Measurements from ENCODE around the gene DND1.
"Not testable (repeated sequence)": the region's sequence is repeated elsewhere in the genome, so short reads cannot be mapped to it uniquely, and the experiment has no call there.

The DND1 gene

GRCh38 chr5:140673187-140673976, at the start of gene DND1:
Gene DND1, minus strand, starts transcription at chr5:140673576. Its CDS starts 34 bp downstream, at chr5:140673542.
- no peak for ATAC-seq

GRCh38 chr5:140721395-140721794, 48.0 kb upstream of the DND1 start:
- ATAC-seq, result not testable (repeated sequence)

- ATAC-seq, result not testable (repeated sequence)
Measured at GRCh38 chr5:140720738-140721137, 47.4 kb upstream of the DND1 start.

- ATAC-seq, result no peak
Measured at GRCh38 chr5:140718266-140718592, 44.9 kb upstream of the DND1 start.

- ATAC-seq, result not testable (repeated sequence)
Measured at GRCh38 chr5:140716238-140716637, 42.9 kb upstream of the DND1 start.

- ATAC-seq, result no peak
Measured at GRCh38 chr5:140713562-140714094, 40.3 kb upstream of the DND1 start.

GRCh38 chr5:140711794-140712193, 38.4 kb upstream of the DND1 start:
- ATAC-seq, result no peak

GRCh38 chr5:140710899-140711552, 37.6 kb upstream of the DND1 start:
- ATAC-seq, result peak; percentile 94 to 96

GRCh38 chr5:140708787-140709186, 35.4 kb upstream of the DND1 start:
- ATAC-seq, result not testable (repeated sequence)

- ATAC-seq, result no peak
Measured at GRCh38 chr5:140707812-140708211, 34.4 kb upstream of the DND1 start.

GRCh38 chr5:140700177-140701144, 27.1 kb upstream of the DND1 start, which contains the start of gene ZMAT2:
Gene ZMAT2, plus strand, starts transcription at chr5:140700447. Its CDS starts 14 bp downstream, at chr5:140700461.
- peak; percentile 97 to 98 for ATAC-seq

GRCh38 chr5:140696891-140697492, 23.6 kb upstream of the DND1 start:
- no peak for ATAC-seq

- no peak for ATAC-seq
Measured at GRCh38 chr5:140694276-140694675, 20.9 kb upstream of the DND1 start.

- peak; percentile 98 for ATAC-seq
Measured at GRCh38 chr5:140690941-140691924, 17.9 kb upstream of the DND1 start, which contains the start of the genes HARS1 and HARS2. Gene HARS1, minus strand, starts transcription at chr5:140691370. Its CDS starts 66 bp downstream, at chr5:140691304. Gene HARS2, plus strand, starts transcription at chr5:140691455. Its CDS starts 194 bp downstream, at chr5:140691649.

- no peak for ATAC-seq
Measured at GRCh38 chr5:140690376-140690932, 17.1 kb upstream of the DND1 start.

- ATAC-seq, result no peak
Measured at GRCh38 chr5:140678993-140679392, 5.6 kb upstream of the DND1 start.

GRCh38 chr5:140677947-140678346, 4.6 kb upstream of the DND1 start:
- ATAC-seq, result no peak

- no peak for ATAC-seq
Measured at GRCh38 chr5:140674629-140675028, 1.3 kb upstream of the DND1 start.

- ATAC-seq, result no peak
Measured at GRCh38 chr5:140674211-140674610, 835 bp upstream of the DND1 start.

- peak in 1 of 2 donors; percentile 45 for ATAC-seq
Measured at GRCh38 chr5:140672455-140673186, 755 bp downstream of the DND1 start.

Measured in activated CD4-positive, CD25-positive, alpha-beta regulatory T cell treated with anti-CD3 and anti-CD28 coated beads, Interleukin-2, amount 50 U/mL, for 24 hours (primary cell).